AG04449 (cell line): ENCODE results near the gene TRAF3.

ENCODE experiments used
- CTCF ChIA-PET: fragments of 350-600 bp; formaldehyde crosslinking; extraction: SDS; loops from one replicate; lab custom pipeline; 2021; ENCODE audit warnings: antibody characterized with exemption; lab: Yijun Ruan, JAX
- POLR2A ChIA-PET: fragments of 400-600, 350-600 bp; formaldehyde crosslinking; extraction: SDS; loops from one replicate; lab custom pipeline; 2020; ENCODE audit warnings: antibody characterized with exemption, inconsistent platforms; lab: Yijun Ruan, JAX
- DNase-seq: peaks from one replicate; pipeline ENCODE4 v3.0.0-alpha.2; 2010; ENCODE audit warnings: low read depth, low spot score
- H3K4me3 ChIP-seq: 2 replicates; pipeline ENCODE4 v1.5.1; 2011; ENCODE audit warnings: low read depth, mild to moderate bottlenecking, control low read depth, low read length
- TF ChIP-seq, protein P1 (sequence below): IDR thresholded peaks from one replicate; pipeline ENCODE4 v1.5.1; 2011; ENCODE audit warnings: mild to moderate bottlenecking, moderate library complexity, low read length, control low read depth, inconsistent platforms; ENCODE audit not compliant: insufficient read depth; ENCODE audit errors: missing control alignments

Gene TRAF3

DNA sequence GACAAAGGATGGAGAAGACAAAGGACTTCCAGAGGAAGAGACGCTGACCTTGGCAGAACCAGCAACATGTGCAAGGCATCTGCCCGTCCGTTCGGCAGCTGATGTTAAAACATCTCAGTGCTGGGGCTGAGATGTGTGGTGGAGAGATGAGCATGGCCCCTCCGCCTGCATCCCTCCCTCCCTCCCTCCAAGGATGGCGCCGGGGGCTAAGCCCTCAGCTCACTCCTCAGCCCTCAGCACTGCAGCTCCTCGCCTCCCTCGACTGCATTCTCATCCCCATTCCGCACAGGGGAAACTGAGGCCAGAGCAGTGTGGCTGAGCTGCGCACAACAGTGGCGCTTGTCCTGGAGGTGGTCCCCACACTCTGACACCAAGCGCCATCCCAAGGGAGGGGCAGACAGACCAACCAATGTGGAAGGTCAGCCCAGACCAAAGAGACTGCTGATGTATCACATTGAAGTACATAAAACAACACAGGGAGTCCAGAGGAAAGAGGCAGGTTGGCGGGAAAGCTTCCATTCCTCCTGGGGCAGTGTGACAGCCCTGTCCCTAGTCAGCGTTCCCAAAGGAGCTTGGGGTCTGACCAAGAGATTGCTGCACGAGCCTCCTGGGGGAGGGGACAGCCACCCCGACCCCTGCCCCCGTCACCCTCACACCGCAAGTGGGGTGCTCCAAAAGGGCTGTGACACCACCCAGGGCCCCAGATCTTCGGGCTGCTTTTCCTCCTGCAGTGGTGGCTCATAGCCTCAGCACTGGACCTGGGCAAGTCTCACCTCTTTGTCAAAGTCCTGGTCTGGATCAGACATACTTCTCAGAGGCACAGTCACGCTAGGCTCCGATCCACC is 160.3 kb downstream of the TRAF3 start:
- TF ChIP-seq, protein P1, sequence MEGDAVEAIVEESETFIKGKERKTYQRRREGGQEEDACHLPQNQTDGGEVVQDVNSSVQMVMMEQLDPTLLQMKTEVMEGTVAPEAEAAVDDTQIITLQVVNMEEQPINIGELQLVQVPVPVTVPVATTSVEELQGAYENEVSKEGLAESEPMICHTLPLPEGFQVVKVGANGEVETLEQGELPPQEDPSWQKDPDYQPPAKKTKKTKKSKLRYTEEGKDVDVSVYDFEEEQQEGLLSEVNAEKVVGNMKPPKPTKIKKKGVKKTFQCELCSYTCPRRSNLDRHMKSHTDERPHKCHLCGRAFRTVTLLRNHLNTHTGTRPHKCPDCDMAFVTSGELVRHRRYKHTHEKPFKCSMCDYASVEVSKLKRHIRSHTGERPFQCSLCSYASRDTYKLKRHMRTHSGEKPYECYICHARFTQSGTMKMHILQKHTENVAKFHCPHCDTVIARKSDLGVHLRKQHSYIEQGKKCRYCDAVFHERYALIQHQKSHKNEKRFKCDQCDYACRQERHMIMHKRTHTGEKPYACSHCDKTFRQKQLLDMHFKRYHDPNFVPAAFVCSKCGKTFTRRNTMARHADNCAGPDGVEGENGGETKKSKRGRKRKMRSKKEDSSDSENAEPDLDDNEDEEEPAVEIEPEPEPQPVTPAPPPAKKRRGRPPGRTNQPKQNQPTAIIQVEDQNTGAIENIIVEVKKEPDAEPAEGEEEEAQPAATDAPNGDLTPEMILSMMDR = no peak
- ChIA-PET CTCF (interaction anchor here (2.9 kb wide), 1 partner anchor 243 kb away, joined by 10 read pairs; no protein-coding TSS in a partner anchor), POLR2A (no interaction called here)
- no peak overlapping the region for H3K4me3 ChIP-seq
- DNase-seq = no peak

DNA sequence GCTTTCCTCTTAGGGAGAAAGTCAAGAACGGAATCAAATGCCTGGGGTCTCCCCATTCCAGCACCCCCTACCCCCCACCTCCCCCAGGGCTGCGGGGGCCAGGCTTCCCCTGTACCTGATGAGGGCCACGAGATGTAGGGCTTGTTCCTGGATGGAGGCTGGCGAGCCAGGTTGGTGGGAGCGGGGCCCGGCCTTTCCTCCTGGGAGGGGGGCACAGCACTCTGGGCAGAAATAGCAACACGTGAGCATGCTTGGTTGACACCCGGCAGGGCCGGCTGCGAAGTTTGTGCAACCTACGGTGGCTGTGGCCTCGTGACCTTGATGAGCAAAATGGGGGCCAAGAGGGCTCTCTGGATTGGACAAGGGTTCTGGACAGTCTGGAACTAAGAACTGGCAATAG is 160.9 kb downstream of the TRAF3 start:
- no peak overlapping the region for H3K4me3 ChIP-seq
- DNase-seq = no peak
- ChIA-PET CTCF (no interaction called here), POLR2A (no interaction called here)
- TF ChIP-seq, protein P1 = no peak

DNA sequence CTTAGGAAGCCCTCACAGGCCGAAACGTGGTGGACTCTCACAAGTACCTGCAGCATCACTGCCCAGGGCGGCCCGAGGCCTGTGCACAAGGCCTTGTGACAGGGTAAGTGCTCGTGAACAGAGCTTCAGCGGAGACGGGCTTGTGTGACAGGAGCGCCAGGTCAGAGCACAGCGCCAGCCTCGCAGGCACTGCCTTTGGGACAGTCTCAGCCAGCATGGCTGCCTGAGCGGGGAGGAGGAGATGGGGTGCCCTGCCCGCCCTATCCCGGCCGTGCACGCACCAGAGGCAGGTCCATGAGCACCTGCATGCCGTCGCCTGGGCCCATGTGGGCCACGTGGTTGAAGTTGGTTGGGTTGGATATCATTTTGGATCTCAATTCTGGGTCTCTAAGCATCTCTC is 162.1 kb downstream of the TRAF3 start:
- TF ChIP-seq, protein P1 = no peak
- H3K4me3 ChIP-seq = no peak overlapping the region
- ChIA-PET CTCF (no interaction called here), POLR2A (no interaction called here)
- no peak for DNase-seq

DNA sequence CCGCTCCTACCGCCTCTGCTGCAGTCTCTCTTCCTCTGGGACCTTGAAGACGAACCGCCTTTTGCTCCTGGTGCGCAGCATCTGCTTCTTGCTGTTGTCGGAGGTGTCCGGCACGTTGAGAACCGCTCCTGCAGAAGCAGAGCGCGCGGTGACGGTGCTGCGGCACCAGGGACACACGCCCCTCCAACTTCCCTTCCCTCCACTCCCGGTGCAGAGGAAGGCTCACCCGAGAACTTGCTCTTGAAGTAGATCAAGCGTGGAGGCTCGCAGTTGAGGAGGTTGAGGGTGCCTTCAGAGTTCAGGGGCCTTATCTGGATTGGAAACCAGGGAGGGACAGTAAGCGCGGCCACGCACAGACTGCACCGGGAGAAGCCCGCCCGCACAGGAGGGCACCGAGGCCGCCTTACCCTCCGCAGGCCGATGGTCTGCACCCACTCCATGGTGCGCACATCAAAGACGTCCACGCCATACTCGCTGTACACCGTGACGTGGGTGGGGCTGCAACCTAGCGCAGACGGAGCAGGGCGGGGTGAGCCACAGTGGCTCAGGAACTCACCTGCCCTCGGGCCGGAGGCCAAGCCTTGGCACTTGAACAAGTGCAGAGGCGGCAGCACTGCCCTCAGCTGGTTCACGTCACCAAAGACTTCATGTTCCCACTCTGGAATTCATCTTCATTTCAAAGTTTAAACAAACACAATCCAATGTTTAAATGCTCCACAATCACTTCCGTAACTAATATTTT is 162.7 kb downstream of the TRAF3 start:
- TF ChIP-seq, protein P1 = no peak
- DNase-seq = no peak
- CTCF ChIA-PET = no interaction called here
- POLR2A ChIA-PET = no interaction called here
- no peak overlapping the region for H3K4me3 ChIP-seq

DNA sequence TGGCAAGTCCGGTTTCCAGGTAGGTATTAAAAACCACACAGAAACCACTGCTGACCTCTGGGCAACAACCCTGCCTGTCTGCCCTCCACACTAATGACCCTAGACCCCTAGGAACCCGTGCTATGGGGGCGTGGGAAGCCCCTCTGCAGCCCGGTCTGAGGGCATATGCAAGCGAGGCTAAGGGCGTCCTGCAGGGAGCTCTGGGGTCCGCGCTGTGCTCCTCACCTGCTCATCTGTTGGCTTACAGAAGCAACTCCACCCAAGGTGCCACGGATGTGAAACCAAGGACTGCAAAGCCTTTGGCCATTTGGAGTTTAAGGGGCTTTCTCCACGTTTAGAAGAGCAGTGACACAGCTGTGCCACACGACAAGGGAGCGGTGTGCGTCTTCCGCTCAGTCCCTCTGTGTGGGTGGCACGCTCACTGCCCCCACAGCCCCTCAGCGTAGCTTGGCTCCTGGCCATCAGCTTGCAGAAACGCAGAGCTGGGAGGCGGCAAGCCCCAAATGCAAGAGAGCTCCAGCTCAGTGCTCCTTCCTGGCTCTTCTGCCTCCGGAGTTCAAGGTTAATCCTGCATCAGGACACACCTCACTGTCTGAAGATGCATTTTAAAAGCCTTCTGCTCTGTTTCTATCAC is 163.6 kb downstream of the TRAF3 start:
- ChIA-PET POLR2A (no interaction called here), CTCF (no interaction called here)
- TF ChIP-seq, protein P1 = no peak
- H3K4me3 ChIP-seq = no peak overlapping the region
- no peak for DNase-seq
